PC-9 (cell line): Measurements from ENCODE around the gene RAG1.

Experiments
- CTCF ChIP-seq: fragments of 200-600 bp; sonication (generic); conservative IDR thresholded peaks from 2 replicates; pipeline ENCODE4 v1.6.1; 2017; ENCODE audit warnings: mixed run types, antibody characterized with exemption, mild to moderate bottlenecking, moderate library complexity
- EZH2 ChIP-seq: fragments of 200-600 bp; sonication (generic); IDR thresholded peaks from 2 replicates; pipeline ENCODE4 v1.8.0; 2017; ENCODE audit warnings: antibody characterized with exemption, low read depth

GRCh38 chr11:36605221-36606216, 37.7 kb downstream of the RAG1 start:
- no peak for TF ChIP-seq CTCF
- no peak for TF ChIP-seq EZH2
